Mucosa of descending colon (tissue), 3 donors: Measurements from ENCODE around the gene OR7D2. TPM values are rescaled to one million over a fixed set of nuclear protein-coding genes. Genes with fewer than 3 reads are reported as not detected.

Experiments
- ATAC-seq: fragments of 200-7000 bp; cut with Tn5 transposase; one replicate; pipeline ENCODE4 v1.9.1; 2020; ENCODE audit warnings: mild to moderate bottlenecking, moderate library complexity
- DNase-seq, 3 donors: peaks; one replicate each; pipeline ENCODE4 v3.0.0-alpha.2; 2020
- H3K36me3 ChIP-seq: fragments of 200-600 bp; one replicate; pipeline ENCODE4 v1.8.0; 2021; ENCODE audit warnings: low read depth, mild to moderate bottlenecking
- H3K4me1 ChIP-seq: fragments of 200-600 bp; one replicate; pipeline ENCODE4 v1.8.0; 2021; ENCODE audit warnings: low read depth, mild to moderate bottlenecking
- H3K4me3 ChIP-seq: fragments of 200-600 bp; one replicate; pipeline ENCODE4 v1.8.0; 2021; ENCODE audit warnings: mild to moderate bottlenecking
- H3K9me3 ChIP-seq: fragments of 200-600 bp; one replicate; pipeline ENCODE4 v1.8.0; 2021; ENCODE audit warnings: mild to moderate bottlenecking
- intact Hi-C, 2 donors: fragments of 100-400 bp; cut with DNase I in 1 of 2; cut with micrococcal nuclease in 1 of 2; formaldehyde crosslinking; loops; one replicate each; pipeline versions ENCODE4 v1.11.0 to v1.11.1; 2022; cut with DNase I, micrococcal nuclease
- long read RNA-seq, 2 donors: library from polyadenylated mRNA; unstranded; transcript quantifications; one replicate each; pipeline ENCODE4 v2.0.0, GENCODE V29; 2019 to 2021
- total RNA-seq, 3 donors: library from RNA; stranded (reverse); fragmentation: NEBNext Ultra II Directional in 2 of 3; extraction: Animal tissue kit (Norgen Biotek cat#: 25700) in 2 of 3; gene quantifications; one replicate each; pipeline versions ENCODE4 v1.2.1 to v1.2.4, GENCODE V29; 2021 to 2023
- TF ChIP-seq, protein P1 (sequence below): fragments of 200-600 bp; IDR thresholded peaks from one replicate; pipeline ENCODE4 v1.8.0; 2022; ENCODE audit warnings: antibody characterized with exemption, mild to moderate bottlenecking
- donor health status: DM: no; HTN: no; CAD: no; lungs with moderate emphysema.
- donor health status: DM: no; HTN: no; CAD: no.
- donor health status: DM: no; HTN: yes; CAD: no.

The OR7D2 gene
- total RNA-seq: not detected
- long read RNA-seq, donor 1: 0 reads
- long read RNA-seq, donor 2: 0 reads

DNA sequence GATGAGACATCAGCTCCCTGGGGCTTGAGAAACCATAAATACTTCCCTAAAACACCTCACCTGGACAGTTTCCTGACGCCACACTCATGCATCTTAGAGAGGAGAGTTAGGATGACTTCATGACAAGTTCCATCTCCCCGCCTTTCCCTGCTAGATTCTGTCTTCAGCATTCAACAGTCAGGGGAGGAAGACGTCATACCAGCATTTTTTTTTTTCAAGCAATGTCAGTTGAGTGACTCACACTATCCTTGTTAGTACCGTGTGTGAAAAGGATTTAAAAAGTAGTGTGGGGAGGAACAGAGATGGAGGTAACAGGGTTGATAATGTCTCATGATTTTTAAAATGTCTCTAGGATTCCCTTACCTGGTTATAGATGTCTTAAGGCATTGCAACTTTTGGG, at the start of gene OR7D2:
Gene OR7D2, plus strand, starts transcription at position 79 of the 400 bp plus-strand sequence. CDS start 6,803 bp downstream, outside the sequence.
- no peak for DNase-seq
- no peaks in the 10 kb centered on the region for H3K9me3 ChIP-seq
- intact Hi-C loops: no loop called here
- TF ChIP-seq, protein P1, sequence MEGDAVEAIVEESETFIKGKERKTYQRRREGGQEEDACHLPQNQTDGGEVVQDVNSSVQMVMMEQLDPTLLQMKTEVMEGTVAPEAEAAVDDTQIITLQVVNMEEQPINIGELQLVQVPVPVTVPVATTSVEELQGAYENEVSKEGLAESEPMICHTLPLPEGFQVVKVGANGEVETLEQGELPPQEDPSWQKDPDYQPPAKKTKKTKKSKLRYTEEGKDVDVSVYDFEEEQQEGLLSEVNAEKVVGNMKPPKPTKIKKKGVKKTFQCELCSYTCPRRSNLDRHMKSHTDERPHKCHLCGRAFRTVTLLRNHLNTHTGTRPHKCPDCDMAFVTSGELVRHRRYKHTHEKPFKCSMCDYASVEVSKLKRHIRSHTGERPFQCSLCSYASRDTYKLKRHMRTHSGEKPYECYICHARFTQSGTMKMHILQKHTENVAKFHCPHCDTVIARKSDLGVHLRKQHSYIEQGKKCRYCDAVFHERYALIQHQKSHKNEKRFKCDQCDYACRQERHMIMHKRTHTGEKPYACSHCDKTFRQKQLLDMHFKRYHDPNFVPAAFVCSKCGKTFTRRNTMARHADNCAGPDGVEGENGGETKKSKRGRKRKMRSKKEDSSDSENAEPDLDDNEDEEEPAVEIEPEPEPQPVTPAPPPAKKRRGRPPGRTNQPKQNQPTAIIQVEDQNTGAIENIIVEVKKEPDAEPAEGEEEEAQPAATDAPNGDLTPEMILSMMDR: no peak
- ATAC-seq: no peak
- no peaks in the 10 kb centered on the region for H3K36me3 ChIP-seq
- H3K4me1 ChIP-seq: no peaks in the 10 kb centered on the region
- H3K4me3 ChIP-seq: no peak within 1 kb of the TSS

DNA sequence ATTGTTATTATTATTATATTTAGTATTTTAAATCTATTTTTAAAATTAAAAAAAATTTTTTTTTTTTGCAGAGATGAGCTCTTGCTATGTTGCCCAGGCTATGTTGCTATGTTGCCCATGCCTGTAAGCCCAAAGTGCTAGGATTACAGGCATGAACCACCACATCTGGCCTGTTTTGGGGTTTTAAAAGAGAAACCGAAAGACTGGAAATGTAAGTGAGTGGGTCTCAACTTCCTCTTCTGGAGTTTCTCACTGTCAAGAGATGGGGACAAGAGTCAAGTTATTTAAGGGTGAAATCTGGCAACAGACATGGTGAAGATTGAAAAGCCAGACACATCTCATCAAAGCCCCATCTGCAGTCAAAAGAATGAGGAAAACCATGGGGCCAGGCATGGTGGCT, 47.8 kb upstream of the OR7D2 start:
- intact Hi-C loops: no loop called here
- Histone ChIP-seq H3K4me1 (no peaks in the 10 kb centered on the region), H3K4me3 (no peak overlapping the region), H3K9me3 (no peaks in the 10 kb centered on the region), H3K36me3 (no peaks in the 10 kb centered on the region)
- TF ChIP-seq, protein P1: no peak
- ATAC-seq: no peak
- no peak for DNase-seq

DNA sequence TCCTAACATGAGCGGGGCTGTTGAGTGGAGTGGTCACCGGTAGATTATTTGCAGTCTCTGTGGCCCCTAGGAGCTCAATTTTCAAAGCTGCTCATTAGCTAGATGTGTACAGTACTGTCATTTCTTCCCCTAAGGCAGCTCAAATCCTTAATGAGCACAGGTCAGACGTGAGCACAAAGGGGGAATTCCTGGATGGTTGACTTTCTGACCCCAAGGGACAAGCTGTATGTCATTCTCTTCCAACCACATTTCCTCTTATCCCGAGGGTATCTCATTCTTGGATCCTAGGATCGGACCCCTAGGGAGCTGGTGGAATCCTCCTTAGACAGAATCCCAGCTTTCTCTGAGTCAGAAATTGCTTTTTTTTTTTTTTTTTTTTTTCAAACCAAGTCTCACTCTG, 46.4 kb upstream of the OR7D2 start:
- DNase-seq (no peak), ATAC-seq (no peak)
- Histone ChIP-seq H3K4me3 (no peak overlapping the region), H3K36me3 (no peaks in the 10 kb centered on the region), H3K4me1 (no peaks in the 10 kb centered on the region), H3K9me3 (no peaks in the 10 kb centered on the region)
- TF ChIP-seq, protein P1: no peak
- intact Hi-C loops: no loop called here

DNA sequence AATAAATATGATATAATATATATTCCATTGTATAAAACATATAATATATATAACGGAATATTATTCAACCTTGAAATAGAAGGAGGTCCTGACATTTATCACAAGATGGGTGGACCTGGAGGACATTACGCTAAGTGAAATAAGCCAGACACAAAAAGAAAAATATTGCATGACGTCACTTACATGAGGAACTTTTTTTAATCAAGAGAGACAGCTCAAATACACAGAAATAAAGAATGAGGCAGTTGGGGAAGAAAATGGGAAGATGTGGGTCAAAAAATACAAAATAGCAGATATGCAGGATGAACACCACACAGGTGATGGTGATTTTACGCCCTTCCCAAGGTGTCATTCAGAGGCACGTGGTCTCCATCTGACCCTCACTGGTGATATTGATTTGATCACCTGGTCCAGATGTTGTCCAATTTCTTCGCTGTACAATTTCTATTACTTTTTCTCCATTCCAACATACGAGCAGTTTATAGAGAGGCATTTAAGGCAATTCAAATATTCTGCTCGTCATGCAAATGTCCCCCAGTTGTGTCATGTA, 39.1 kb upstream of the OR7D2 start:
- H3K4me1 ChIP-seq: peaks cover 15% of the 10 kb centered on the region
- intact Hi-C loops: no loop called here
- no peak for ATAC-seq
- H3K4me3 ChIP-seq: peak overlapping the region; percentile 65
- peaks cover 10% of the 10 kb centered on the region for H3K9me3 ChIP-seq
- no peaks in the 10 kb centered on the region for H3K36me3 ChIP-seq
- TF ChIP-seq, protein P1: no peak
- DNase-seq: no peak

DNA sequence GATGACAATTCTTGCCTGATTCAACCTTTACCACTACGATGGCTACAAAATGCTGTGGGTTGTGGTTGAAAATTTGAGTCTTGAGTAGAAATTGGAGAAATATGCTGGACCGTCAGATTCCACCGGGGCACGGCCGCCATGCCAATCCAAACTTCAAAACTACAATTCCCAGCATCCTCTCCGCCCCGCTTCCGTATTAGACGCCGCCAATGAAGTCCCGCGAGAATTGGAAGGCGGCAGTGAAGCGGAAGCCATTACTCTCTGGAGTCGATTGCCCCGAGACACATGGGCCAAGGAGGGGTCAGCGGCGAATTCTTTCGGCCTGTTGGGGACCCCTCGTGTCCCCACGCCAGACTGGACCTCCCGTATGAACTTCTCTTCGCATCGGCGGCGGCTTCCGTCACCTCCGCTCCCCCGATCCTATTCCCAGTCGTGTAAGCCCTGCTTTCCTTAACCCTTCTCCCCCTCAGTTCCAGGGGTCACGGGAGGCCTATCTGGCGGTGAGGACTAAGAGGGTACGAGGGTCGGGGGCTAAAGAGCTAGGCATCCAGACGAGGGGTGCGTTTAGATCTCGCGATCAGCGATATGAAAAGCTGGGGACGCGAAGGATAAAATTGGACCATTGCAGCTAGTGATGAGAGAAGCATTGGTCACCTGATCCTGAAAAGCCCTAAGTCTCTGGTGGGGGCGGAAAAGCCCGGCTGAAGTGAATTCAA, 38.5 kb upstream of the OR7D2 start, which contains the start of gene ZNF317:
Gene ZNF317, plus strand, starts transcription at position 239 of the 716 bp plus-strand sequence. CDS start 15,620 bp downstream, outside the sequence.
- peak; percentile 99 for ATAC-seq
- intact Hi-C loops: no loop called here

More for the DNA sequence above, 38.5 kb upstream of the OR7D2 start, which contains the start of gene ZNF317:
- Histone ChIP-seq H3K4me3 (peak within 1 kb of the TSS; percentile 65), H3K36me3 (no peaks in the 10 kb centered on the region), H3K4me1 (peaks cover 15% of the 10 kb centered on the region), H3K9me3 (peaks cover 17% of the 10 kb centered on the region)
- DNase-seq: peak; percentile 91 to 99 (median 91)
- TF ChIP-seq, protein P1: no peak
